T47D (cell line): Measurements from ENCODE around the gene SMIM17.
A peak's percentile ranks its signal among the peaks of the same experiment; 100 is the strongest.

Source experiments
- DNase-seq, 2 experiments: peaks; one replicate each; pipeline versions ENCODE4 v3.0.0 to v3.0.0-alpha.2; 2011 to 2012; ENCODE audit warnings: low read depth in 1 of 2, low spot score in 1 of 2
- JUND ChIP-seq: IDR thresholded peaks from 2 replicates; pipeline ENCODE4 v1.6.1; 2012; ENCODE audit warnings: low read depth
- in situ Hi-C: cut with HindIII; loops from 2 replicates; pipeline ENCODE4 v1.10.0; 2016; ENCODE audit warnings: low sequenced_read_pairs, low pct_unique_long_range_greater_than_20kb

The SMIM17 gene

DNA sequence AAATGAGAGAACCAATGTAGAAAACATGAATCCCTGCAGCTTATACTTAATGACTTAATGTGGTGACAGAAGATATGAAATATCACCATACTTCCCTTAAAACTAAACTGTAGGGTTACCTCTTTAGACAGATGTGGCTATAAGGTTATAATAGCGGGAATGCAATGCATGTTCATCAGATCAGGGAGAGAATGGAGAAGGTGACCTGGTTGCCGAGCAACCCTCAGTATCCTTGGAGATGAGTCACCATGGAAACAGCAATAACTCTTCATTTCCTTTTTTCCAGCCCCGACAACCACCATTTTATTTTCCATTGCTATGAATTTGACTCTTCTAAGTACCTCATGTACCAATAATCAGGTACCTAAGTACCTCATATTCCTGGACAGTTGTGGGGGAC lies 56.6 kb downstream of the SMIM17 start:
- DNase-seq = no peak
- in situ Hi-C loops = no loop called here
- no peak for TF ChIP-seq JUND

DNA sequence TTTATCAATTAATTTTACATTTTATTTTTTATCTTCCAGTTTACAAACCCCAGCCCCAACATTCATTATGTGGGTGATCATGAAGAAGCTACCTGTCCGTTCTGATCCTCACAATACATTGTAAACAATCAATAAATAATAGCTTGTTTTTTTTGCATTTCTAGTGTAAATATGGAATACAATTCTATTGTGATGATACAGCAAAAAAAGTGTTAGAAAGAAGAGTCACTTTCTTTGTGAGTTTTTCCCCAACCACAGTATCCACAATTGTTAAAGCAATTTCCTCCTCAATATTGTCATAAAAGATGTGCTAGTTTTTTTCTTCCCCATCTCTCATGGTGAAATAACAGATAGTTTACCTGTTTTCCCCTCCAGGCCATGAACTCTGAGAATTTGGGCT lies 58.9 kb downstream of the SMIM17 start:
- TF ChIP-seq JUND = no peak
- DNase-seq = no peak
- in situ Hi-C loops = no loop called here

DNA sequence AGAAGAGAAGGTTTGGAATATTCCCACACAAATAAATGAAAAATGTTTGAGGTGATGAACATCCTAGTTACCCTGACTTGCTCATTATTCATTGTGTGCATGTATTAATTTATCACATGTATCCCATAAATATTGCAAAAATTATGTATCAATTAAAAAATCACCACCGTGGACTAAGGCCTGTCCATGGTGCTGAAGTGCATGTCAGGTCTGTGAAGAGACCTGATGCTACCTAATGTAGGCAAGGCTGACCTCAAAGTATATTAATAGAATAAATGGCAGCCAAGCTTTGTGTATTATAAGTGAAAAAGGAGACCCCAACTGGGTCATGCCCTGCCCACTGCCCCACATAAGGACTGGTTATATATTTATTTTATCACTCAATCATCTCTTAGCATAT lies 63.0 kb downstream of the SMIM17 start:
- peak in 1 of 2 experiments; percentile 22 for DNase-seq
- no peak for TF ChIP-seq JUND
- in situ Hi-C loops = no loop called here
